ENCODE measurements around the gene BLACAT1. TPM values are rescaled to one million over a fixed set of nuclear protein-coding genes. Genes with fewer than 3 reads are reported as not detected.

Gene BLACAT1
- total RNA-seq, 1 experiment from 2014 or later = 1.8 TPM

DNA sequence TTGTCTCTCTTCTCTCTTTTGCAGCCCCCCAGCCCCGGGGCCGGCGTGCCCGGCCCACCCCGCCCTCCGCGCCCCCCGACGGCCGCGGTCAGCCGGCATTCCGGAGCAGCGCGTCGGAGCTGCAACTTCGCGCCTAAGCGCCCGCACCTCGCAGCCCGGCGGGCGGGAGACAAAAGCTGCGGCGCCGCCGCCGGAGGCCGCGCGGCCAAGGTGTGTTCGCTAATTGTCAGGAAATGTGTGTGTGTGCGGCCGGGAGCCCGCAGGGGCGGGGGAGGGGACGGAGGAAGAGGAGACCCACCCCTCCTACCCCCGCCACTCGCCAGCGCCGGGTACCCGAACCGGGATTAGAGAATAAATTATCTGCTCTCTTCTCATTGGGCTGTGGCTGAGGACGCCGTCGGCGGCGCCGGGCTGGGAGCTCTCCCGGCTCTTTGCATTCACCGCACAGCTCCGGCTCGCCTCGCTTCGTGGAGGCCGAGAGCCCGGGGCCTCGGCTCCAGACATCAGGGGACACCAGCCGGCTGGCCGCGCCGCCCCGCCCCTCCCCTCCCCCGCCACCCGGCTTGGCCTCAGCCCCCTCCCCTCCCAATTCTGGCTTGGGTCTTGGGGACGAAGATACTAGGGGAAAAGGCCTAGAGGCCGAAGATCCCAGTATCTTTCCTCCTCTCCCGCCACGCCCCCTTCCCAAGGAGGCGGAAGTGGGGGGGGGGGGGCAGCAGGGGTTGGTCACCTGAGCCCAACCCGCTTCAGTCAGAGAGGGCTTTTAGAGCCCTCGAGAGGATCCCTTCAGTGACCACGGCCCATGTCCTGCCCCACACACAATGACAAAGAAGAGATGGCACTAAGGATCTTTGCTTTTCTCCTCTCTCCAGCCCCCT, 1.3 kb upstream of the BLACAT1 start:
- DNase-seq (ENCODE audit: low spot score) = no peak

DNA sequence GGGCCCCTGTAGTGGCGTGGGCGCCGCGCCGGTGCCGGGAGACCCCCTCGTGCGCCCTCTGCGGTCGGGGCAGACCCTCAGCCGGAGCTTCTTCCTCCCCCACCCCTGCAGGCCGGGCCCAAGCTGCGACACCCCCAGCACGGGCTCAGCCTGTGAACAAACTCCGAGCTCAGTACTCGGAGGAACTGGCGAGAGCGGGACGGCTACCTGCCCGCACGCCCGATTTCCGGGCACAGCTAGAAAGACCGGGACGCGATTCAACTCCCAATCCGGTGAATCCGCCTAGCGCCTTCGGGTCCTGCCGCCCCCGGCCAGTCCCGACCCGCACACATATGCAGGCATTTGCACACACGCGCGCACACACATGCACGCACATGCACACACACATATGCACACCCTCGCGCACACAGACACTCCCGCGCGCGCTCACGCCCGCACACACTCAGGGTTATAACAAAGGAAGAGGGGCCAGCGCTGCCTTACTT, 580 bp upstream of the BLACAT1 start:
- DNase-seq (ENCODE audit: low spot score) = no peak

DNA sequence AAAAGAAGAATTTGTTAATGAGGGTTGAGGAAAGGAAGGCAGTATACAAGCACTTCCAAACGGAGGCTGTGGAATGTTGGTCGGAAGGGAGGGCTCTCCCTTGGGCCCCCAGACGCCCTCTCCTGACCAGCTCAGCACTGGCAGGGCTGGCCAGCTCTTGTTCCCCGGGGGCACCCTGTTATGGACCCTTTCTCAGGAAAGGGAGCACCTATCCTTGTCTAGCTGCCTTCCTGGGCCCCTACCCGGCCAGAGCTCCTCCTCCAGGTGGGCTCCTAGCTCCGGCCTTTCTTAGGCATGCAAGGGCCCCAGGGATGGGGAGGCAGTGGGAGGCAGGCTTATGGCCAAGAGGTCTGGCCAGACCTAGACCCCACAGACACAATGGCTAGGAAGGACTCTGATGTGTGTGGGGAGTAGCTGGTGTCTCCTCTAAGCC, 926 bp downstream of the BLACAT1 start:
- DNase-seq (ENCODE audit: low spot score) = no peak

DNA sequence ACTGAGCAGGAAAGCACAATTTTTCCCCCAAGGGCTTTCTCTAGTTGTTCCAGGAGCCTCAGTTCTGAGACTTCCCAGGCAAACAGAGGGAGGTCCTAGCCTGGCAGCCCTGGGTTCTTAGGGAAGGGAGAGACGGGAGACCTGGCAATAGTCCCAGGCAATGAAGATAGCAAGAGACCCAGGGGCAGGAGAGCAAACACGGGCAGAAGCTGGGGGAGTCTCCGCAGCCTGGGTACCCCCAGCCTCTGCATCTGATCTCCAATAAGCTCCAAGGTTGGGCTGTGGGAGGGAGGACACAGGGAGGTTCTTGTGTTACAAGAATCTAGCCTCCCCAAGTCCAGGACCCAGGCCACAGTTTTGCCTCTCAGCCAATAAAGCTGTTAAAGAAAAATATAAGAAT, 2.4 kb downstream of the BLACAT1 start:
- DNase-seq (ENCODE audit: low spot score) = no peak

DNA sequence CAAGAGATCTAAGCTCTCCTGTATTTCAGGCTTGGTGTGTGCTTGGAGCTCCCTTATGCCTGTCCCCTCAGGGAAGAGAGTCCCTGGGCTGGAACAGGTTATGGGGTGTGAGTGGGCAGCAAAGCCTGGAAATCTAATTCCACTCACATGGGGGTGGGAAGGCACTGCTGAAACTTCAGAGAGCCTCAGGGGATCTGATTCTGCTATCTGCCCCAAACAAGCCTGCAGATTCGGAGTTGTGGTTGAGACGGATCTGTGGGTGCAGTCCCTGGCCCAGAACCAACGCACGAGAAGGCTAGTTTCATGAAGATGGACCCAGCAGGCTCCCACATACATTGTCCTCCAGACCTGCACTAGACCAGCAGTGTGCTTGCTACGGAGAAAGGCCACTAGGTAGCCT, 2.9 kb downstream of the BLACAT1 start:
- no peak for DNase-seq (ENCODE audit: low spot score)

DNA sequence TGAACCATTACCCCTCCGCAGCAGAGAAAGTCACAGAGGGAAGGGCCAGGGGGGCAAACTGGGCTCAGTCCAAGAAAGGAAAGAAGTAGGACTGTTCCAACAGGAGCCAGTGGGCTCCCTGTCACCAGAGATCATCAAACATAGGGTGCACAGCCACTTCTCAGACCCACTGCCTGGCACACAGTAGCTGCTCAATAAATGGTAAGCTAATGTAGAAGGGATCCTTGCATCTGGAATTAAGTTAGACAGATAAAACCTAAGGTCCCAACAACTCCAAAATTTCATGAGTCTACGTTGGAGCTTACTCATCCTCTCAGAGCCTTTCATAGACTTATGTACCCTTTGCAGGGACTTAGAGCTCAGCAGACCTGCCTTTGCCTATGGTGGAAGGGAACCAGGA, 3.5 kb downstream of the BLACAT1 start:
- DNase-seq (ENCODE audit: low spot score) = no peak

DNA sequence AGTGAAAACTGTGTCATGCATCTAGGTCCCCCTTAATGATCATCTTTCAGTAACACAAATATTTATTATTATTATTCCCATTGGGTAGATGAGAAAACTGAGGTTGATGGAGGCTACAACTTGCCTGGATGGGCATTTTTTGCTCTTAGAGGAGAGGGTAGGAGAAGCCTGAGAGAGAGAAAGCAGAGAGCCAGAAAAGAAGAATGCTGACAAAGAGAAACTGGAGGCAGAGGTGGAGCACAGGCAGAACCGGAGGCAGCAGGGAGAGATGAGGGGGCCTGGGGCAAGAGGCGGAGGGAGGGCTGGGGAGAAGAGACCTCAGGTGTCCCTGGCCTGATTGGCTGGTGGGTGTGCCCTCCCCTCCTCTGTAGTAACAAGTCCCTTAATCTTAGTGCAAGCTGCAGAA, 4.1 kb downstream of the BLACAT1 start:
- DNase-seq (ENCODE audit: low spot score) = no peak

DNA sequence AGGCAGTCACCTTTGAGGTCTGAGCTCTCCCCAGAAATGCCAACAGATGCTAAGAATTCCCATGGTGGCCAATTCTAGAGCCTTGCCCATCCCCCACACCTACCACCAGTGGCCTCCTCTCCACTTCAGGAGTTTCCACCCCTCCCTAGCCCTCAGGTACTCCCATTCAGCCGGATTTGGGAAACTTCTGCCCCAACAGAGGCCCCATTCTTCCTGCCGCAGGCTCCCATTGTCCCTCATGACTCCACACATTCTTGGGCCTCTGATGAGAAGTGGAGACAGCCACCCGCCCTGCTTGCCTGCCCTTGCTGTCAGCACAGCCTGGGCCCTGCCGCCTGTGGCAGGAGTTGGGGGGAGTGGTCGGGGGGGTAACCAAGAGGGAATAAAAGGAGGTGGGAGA, 4.6 kb downstream of the BLACAT1 start:
- no peak for DNase-seq (ENCODE audit: low spot score)

DNA sequence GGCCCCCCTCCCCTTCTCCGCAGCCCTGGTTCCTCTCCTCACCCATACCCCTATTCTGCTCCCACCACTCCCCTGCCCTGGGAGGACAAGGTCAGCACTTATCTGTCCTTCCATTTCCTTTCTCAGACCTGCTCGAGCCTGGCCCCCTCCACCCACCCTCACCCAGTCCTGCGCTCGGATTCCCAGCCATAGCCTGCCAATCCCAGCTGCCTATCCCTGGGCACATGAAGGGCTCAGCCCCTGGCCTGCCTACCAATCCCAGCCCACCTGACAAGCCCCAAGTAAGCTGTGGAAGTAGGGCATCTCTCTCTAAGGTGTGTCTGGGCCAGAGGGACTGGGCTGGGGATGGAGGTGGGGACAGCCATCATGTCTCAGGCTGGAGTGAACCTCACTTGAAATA, 5.4 kb downstream of the BLACAT1 start:
- peak; percentile 41 for DNase-seq (ENCODE audit: low spot score)

DNA sequence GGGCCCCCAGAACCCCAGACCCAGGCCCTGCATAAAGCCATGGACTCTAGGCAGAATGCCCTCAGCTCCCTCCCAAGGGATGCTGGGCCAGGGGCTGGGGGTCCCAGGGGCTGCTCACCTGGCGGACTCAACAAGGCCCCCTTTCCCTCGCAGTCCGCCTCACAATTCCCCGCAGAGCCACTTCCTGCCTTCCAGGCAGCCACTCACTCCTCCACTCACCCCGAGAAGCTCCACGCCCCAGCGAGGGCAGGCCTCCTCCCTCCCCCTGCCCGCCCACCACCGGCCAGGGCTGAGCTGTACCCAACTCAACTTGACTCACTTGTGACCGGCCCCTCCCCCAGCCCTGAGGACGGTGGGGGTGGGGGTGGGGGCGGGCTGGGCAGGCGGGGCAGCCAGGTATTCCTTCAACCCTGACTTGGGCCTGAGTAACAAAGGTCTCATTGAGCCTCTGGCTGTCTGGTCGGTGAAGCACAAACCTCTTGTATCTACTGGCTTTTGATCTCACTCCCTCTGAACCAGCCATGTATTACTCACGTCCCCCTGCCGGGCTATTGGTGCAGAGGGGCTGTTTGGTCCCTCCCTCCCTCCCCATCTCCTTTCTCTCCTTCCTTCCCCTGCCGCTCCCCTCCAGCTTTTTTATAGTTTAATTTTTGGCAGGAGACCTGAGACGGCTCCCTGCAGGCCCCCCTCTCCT, 5.9 kb downstream of the BLACAT1 start:
- DNase-seq (ENCODE audit: low spot score) = peak; percentile 85

DNA sequence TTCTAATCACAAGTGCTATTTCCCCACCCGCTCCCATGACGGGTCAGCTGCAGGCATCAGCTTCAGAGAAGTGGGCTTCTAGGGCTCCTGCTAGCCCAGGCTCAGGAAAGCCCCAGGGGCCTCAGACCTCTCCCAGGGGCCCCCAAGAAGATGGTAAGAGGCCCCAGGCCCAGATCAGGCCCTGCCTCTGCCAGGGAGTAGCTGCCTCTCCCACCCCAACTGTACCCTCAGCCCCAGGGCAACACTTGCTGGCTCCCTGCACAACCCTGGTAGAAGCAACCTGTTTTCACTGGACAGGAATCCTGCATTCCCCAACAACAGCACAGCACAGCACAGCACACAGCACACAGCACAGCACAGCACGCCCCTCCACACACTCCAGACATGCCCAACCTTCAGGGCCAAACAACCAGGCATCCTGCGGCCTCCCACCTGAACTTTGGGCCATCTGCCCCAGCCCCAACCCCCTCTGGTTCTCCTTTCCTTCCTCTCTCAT, 6.5 kb downstream of the BLACAT1 start:
- DNase-seq (ENCODE audit: low spot score) = no peak

DNA sequence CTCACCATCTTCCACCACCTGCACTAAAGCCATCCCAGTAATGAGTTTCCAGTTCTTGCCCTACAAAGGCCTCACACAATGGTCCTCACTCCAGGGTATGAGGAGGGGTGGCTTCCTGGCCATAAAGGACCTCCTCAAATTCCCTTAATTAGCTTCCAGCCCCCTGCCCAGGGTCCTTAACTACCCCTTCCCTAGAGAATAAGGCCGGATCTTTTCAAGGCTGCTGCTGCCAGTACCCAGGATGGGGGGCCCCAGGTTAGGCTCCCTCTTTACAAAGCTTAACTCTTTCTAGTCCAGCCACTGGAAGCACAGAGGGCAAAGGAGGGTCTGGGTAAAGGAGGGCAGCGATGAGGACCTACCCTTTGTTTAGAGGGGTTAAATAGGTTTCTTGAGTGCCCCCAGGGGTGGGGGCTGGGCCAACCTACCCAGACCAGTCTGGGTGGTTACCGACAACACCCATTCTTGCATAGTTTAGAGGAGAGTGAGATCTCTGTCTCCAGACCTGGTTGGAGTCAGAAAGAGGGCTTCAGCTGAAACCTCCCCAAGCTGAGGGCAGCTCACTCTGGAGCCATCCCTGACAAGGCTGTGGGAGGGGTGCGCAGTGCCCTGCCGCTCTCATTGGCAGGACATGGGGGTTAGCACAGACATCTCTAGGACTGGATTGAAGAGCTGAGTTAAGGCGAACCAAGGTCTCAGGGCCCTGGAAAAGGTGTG, 7.1 kb downstream of the BLACAT1 start:
- peak; percentile 48 for DNase-seq (ENCODE audit: low spot score)

DNA sequence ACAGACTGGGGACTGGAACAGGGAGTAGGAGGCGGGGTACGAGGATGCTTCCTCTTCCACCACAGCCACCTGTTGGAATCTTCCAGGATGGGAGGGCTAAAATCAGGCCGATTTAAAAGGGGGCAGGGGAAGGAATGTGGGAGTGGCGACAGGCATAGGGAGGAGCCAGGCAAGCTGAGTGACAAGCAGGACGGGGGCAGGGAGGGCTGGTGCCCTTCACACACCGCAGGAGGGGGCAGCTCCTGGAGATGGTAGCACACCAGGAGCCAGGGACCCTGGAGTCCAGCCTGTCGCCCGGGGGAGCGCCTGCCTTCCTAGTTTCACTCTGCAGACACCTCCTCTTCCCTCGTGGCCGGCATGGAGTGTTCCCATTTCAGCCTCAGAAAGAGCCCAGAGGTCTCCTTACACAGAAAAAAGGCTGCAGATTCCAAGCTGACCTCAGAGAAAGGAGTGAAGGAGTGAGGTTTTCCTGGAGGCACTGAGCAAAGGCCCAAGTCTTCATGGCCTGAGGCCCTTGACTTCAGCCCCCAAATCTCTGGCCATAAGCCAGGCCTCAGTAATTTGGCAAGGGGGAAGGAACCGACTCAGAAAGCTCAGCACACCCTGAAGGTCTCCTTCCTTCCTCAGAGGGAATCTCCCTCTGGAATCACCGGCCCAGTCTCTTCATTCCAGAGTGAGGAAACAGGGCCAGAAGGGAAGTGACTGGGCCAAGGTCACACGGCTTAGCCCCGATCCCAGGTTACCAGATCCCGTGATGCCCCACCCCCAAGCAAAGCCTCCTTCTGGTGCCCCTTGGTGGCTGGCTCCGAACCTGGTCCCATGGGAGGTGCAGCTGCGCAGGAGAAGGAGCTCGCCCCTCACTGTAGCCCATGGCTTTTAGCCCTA, 8.1 kb downstream of the BLACAT1 start:
- DNase-seq (ENCODE audit: low spot score) = peak; percentile 22

DNA sequence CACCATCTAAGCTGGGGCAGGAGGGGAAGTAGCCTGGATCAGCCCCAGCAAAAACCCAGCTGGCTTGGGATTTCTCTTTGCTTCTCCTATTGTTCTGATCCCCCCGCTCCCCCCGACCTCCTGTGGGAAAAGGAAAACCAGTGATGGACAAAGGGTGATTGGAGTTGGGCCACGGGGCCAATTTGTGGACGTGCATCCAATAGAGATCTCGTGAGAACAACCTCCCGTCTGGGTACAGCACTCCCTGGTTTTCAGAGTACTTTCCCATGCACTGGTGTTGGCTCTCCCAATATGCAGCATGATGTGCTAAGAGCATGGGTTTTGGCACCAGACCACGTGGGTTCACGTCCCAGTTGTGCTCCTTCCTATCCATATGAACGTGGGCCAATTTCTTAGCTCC, 9.0 kb downstream of the BLACAT1 start:
- DNase-seq (ENCODE audit: low spot score) = no peak

DNA sequence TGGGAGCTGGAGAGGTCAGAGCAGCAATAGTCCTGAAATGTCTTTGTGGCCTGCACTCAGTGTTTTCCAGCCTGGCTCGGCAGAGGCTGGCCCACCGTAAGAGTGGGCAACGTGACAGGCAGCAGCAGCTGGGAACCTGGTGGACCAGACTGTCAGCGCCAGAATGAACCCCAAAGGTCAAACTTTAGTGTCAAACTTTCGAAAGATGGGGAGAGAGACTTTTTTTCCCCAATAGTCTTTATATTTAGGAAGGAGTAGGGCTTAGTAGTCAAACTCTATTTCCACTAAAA, 10.3 kb downstream of the BLACAT1 start:
- no peak for DNase-seq (ENCODE audit: low spot score)

DNA sequence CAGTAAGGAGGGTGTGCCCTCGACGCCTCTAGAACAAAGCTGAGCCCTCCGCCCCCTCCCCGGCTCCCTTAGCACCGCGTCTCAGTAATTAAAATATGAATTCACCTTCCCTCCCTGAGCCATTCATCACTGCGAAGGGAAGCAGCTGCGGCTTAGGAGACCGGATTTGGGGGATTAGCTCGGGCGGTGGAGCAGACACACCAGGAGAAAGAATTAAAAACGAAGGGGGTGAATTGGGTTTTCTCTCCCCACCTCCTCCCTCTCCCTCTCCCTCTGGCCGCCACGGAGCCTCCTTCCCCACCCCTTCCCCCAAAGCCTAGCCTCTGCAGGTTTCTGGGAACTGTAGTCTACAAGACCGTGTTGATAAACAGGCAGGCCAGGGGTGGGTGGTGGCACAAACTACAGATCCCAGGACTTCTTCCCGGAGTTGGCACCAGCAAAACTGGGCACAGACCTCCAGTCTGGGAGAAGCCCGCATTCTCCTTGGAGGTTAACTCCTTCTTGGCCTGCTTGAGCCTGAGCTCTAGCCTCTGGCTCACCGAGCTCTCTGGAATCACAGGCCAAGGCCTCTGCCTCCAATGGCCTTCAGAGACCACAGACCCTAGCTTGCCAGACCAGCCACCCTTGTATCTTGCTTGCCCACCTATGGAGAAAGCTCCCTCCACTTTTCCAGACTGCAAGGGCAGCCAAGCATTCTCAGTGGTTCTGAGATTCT, 10.8 kb downstream of the BLACAT1 start:
- DNase-seq (ENCODE audit: low spot score) = peak; percentile 40

DNA sequence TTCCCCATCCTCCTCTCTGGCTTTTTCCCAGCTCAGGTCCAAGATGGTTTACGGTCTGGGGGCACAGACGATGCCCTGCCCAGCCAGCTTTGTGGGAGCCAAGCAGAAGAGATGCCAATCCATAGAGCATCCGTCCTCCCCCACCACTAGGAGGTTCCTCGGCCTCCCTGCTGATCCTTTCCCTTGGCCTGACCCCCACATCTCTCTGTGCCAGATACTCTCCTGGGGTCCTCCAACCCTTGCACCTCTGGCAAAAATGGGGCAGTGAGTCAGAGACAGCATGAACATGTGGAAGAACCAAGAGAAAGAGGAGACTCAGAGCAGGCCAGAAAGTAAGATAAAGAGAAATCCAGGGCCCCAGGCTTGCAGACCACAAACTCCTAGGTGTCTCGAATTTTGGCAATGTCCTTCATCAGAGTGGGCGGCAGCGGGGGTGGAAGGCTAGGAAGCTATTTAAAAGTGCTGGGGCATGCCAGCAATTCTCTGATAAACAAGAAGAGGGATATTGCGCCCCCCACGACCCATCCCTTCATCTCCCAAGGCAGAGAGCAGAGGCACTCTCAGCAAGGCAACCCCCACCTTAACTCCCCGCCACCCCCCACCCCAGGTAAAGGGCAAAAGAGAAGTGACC, 11.4 kb downstream of the BLACAT1 start:
- no peak for DNase-seq (ENCODE audit: low spot score)

DNA sequence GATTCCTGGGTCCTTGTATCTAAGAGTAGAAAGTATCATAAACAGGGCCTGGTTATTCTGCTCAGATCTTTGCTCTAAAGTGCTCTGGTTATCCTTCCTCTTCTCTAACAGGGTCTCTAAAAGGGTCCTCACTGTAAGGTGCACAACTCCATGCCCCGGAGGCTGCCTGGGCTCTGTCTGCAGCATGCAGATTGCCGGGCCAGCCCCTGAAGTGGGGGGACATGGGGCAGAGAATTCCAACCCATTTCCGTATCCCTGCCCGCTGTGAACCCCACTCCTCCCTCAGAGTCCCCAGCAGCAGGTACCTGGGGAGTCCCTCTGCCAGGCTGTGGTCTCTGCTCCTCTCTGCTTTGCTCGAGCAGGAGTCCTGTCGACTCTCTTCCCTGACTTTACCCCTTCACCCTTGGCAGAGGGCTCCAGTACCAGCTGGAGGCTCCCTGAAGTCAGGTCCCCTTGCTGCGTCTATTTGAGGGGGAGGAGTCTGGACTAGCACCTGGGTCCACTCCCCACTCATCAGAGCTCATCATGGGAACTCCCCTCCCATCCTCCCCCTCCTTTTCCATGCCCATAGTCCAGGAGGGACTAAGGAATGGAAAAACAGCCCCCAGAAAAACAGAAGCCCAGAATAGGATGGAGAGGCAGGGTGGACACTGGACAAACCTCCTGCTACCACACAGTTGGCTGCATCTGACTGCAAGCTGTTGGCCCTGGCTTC, 12.1 kb downstream of the BLACAT1 start:
- DNase-seq (ENCODE audit: low spot score) = no peak

DNA sequence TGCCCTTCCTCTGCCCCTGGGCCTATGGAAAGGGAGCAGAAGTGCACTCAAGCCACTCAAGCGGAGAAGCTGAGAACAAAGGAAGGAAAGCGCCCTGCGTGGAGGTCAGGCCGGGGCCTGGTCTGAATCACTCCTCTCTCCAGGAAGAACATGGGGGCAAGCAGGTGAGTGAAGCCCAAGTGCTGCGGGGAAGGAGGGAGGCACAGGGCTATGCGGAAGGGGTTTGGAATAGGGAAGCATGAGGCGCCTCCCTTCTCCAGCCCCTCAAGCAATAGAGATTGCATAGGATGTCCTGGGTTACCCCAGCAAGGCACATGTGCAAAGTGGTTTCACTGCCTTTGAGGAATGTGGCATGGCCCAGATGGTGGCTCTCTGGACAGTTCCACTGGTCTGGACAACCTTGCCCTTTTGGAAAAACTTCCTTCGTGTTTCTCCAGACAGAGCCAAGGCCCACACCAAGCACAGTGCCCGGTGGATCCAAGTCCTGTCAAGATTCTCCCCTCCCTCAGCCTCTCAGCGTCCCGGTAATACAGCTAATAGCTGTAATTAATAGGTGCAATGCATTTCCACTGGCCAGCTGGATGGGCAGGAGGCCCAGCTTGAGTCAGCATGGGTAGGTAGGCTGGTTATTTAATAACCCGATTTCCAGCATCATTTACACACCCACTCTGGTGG, 13.7 kb downstream of the BLACAT1 start:
- DNase-seq (ENCODE audit: low spot score) = peak; percentile 62
